Keratinocyte (primary cell): ENCODE measurements around the gene CELSR1. TPM values are rescaled to one million over a fixed set of nuclear protein-coding genes. Genes with fewer than 3 reads are reported as not detected.

Source experiments
- DNase-seq: peaks from one replicate; pipeline ENCODE4 v3.0.0-alpha.2; 2011; ENCODE audit warnings: low read depth, missing footprints, low spot score
- FAIRE-seq: peaks from 2 replicates; lab custom pipeline; 2011; peaks lifted over from hg19 to GRCh38; lab: Jason Lieb, UNC
- H2AFZ ChIP-seq: 2 replicates; pipeline ENCODE4 v1.6.0; 2012; ENCODE audit warnings: low read length, control low read depth, inconsistent platforms; ENCODE audit not compliant: control insufficient read depth
- H3K27ac ChIP-seq: 2 replicates; pipeline ENCODE4 v1.5.1; 2011; ENCODE audit warnings: low read length; ENCODE audit not compliant: control insufficient read depth, insufficient read depth
- H3K27me3 ChIP-seq: 3 replicates; pipeline ENCODE4 v1.6.0; 2011; ENCODE audit warnings: low read length; ENCODE audit not compliant: control insufficient read depth, insufficient read depth; ENCODE audit errors: extremely low read depth
- H3K36me3 ChIP-seq, 2 experiments: 2 replicates in 1 of 2; 3 replicates in 1 of 2; pipeline ENCODE4 v1.5.1; 2011; ENCODE audit warnings: low read length in 2 of 2, mild to moderate bottlenecking in 1 of 2; ENCODE audit not compliant: control insufficient read depth in 2 of 2, insufficient read depth in 2 of 2; ENCODE audit errors: extremely low read depth in 1 of 2
- H3K4me1 ChIP-seq: 3 replicates; pipeline ENCODE4 v1.5.1; 2011; ENCODE audit warnings: low read length; ENCODE audit not compliant: control insufficient read depth, insufficient read depth; ENCODE audit errors: extremely low read depth
- H3K4me2 ChIP-seq: 3 replicates; pipeline ENCODE4 v1.6.0; 2011; ENCODE audit warnings: low read depth, low read length; ENCODE audit not compliant: control insufficient read depth, insufficient read depth; ENCODE audit errors: extremely low read depth
- H3K4me3 ChIP-seq, 3 experiments: fragments of 200-600 bp in 1 of 3; sonication (generic) in 1 of 3; 2 replicates in 2 of 3; 3 replicates in 1 of 3; pipeline ENCODE4 v1.5.1; 2011 to 2016; ENCODE audit warnings: low read length in 3 of 3, mild to moderate bottlenecking in 3 of 3, control low read depth in 2 of 3, inconsistent platforms in 1 of 3, low read depth in 1 of 3, mixed read lengths in 1 of 3, mixed run types in 1 of 3, moderate library complexity in 1 of 3; ENCODE audit not compliant: control insufficient read depth in 2 of 3, insufficient read depth in 2 of 3; ENCODE audit errors: extremely low read depth in 1 of 3
- H3K79me2 ChIP-seq: 2 replicates; pipeline ENCODE4 v1.6.0; 2012; ENCODE audit warnings: low read length; ENCODE audit not compliant: control insufficient read depth, insufficient read depth
- H3K9ac ChIP-seq: 3 replicates; pipeline ENCODE4 v1.6.0; 2011; ENCODE audit warnings: low read length; ENCODE audit not compliant: control insufficient read depth, insufficient read depth; ENCODE audit errors: extremely low read depth
- H3K9me1 ChIP-seq: 3 replicates; pipeline ENCODE4 v1.6.0; 2011; ENCODE audit warnings: low read length; ENCODE audit not compliant: control insufficient read depth, insufficient read depth; ENCODE audit errors: extremely low read depth
- H3K9me3 ChIP-seq: 2 replicates; pipeline ENCODE4 v1.5.1; 2012; ENCODE audit warnings: low read depth, low read length; ENCODE audit not compliant: control insufficient read depth
- H4K20me1 ChIP-seq: 3 replicates; pipeline ENCODE4 v1.6.0; 2011; ENCODE audit warnings: low read length; ENCODE audit not compliant: control insufficient read depth, insufficient read depth; ENCODE audit errors: extremely low read depth
- CTCF ChIP-seq, 3 experiments: IDR thresholded peaks in 1 of 3; conservative IDR thresholded peaks in 1 of 3; optimal IDR thresholded peaks in 1 of 3; 2 replicates in 2 of 3; 3 replicates in 1 of 3; pipeline versions ENCODE3 to v1.5.1; 2011; ENCODE audit warnings: low read length in 3 of 3, mild to moderate bottlenecking in 3 of 3, moderate library complexity in 2 of 3, control low read depth in 1 of 3, inconsistent platforms in 1 of 3; ENCODE audit not compliant: insufficient read depth in 2 of 3; ENCODE audit errors: extremely low read depth in 1 of 3
- EZH2 ChIP-seq: IDR thresholded peaks from one replicate; pipeline ENCODE4 v1.6.1; 2012; ENCODE audit warnings: inconsistent platforms, mild to moderate bottlenecking, low read length, moderate library complexity
- dilution Hi-C: fragments of 300-500 bp; cut with MboI; formaldehyde crosslinking; loops from one replicate; pipeline ENCODE4 v1.7.0; 2020; ENCODE audit warnings: low sequenced_read_pairs; ENCODE audit not compliant: extremely low pct_ligation_motif_present
- polyA plus RNA-seq, 5 experiments: library from polyadenylated mRNA; depleted of rRNA in 3 of 5; stranded (reverse) in 3 of 5; stranded (forward) in 1 of 5; unstranded in 1 of 5; fragments of >200 nt; gene quantifications; 1 replicate in 1 of 5; 2 replicates in 3 of 5; 3 replicates in 1 of 5; pipeline versions ENCODE4 v1.2.1 to v1.2.3, GENCODE V29; 2011 to 2012; ENCODE audit warnings: missing spikeins in 2 of 5, low read depth in 1 of 5, low replicate concordance in 1 of 5

Gene CELSR1
- polyA plus RNA-seq, 1 donor (not counting 4 experiments of a cell fraction or from before 2014, with no cell fraction given) = 16.1 TPM

GRCh38 chr22:46378426-46379065, 158.9 kb downstream of the CELSR1 start:
- DNase-seq = no peak
- Histone ChIP-seq H3K9me3 (peaks cover 8% of the 10 kb centered on the region), H2AFZ (no peak overlapping the region), H3K9me1 (no peaks in the 10 kb centered on the region), H3K4me1 (peaks cover 3% of the 10 kb centered on the region), H3K79me2 (no peaks in the 10 kb centered on the region), H4K20me1 (no peaks in the 10 kb centered on the region), H3K4me2 (no peak overlapping the region), H3K27me3 (no peaks in the 10 kb centered on the region), H3K4me3 (no peak overlapping the region), H3K36me3 (peaks cover 23 to 30% of the 10 kb centered on the region in 2 experiments), H3K9ac (no peak overlapping the region), H3K27ac (no peak overlapping the region)
- TF ChIP-seq EZH2 = no peak
- dilution Hi-C loops = no loop called here
- FAIRE-seq = no peak

GRCh38 chr22:46377525-46378425, 159.6 kb downstream of the CELSR1 start:
- peaks cover 8% of the 10 kb centered on the region for H3K9me3 ChIP-seq
- no peak overlapping the region for H2AFZ ChIP-seq
- dilution Hi-C loops = no loop called here
- no peak overlapping the region for H3K9ac ChIP-seq
- H3K79me2 ChIP-seq = no peaks in the 10 kb centered on the region
- DNase-seq = no peak
- H3K4me2 ChIP-seq = no peak overlapping the region
- no peak for FAIRE-seq
- no peak for TF ChIP-seq CTCF (optimal IDR thresholded peaks at IDR 0.05 in 1 of 3, IDR thresholded peaks at IDR 0.05 in 1 of 3, conservative IDR thresholded peaks at IDR 0.05 in 1 of 3; ENCODE audit: extremely low read depth in 1 of 3, insufficient read depth in 2 of 3, low read length in 3 of 3)
- no peak for TF ChIP-seq EZH2
- H3K36me3 ChIP-seq = peaks cover 21 to 29% of the 10 kb centered on the region in 2 experiments
- H4K20me1 ChIP-seq = no peaks in the 10 kb centered on the region
- H3K27me3 ChIP-seq = no peaks in the 10 kb centered on the region
- H3K27ac ChIP-seq = no peak overlapping the region
- peaks cover 3% of the 10 kb centered on the region for H3K4me1 ChIP-seq
- H3K9me1 ChIP-seq = no peaks in the 10 kb centered on the region
- H3K4me3 ChIP-seq = no peak overlapping the region
